ENCODE measurements around the gene DOCK11. TPM values are rescaled to one million over a fixed set of nuclear protein-coding genes. Genes with fewer than 3 reads are reported as not detected.

Gene DOCK11
- total RNA-seq, 1 donor from 2014 or later = 14.0 TPM

GRCh38 chrX:118508635-118509034 lies 13.0 kb downstream of the DOCK11 start:
- Mint-ChIP-seq H3K36me3 (no peaks in the 10 kb centered on the region), H3K27ac (no peak overlapping the region), H3K4me1 (ENCODE audit: unreplicated experiment) (no peaks in the 10 kb centered on the region), H3K27me3 (no peaks in the 10 kb centered on the region), H3K9me3 (peaks cover 9% of the 10 kb centered on the region), H3K4me3 (no peak overlapping the region)
- no peak for DNase-seq (ENCODE audit: extremely low spot score, unreplicated experiment)
- no peak for TF ChIP-seq CTCF (conservative IDR thresholded peaks at IDR 0.05)

- no peak for DNase-seq (ENCODE audit: extremely low spot score, unreplicated experiment)
- TF ChIP-seq CTCF (conservative IDR thresholded peaks at IDR 0.05) = no peak
- Mint-ChIP-seq H3K9me3 (peaks cover 17% of the 10 kb centered on the region), H3K4me3 (no peak overlapping the region), H3K27me3 (no peaks in the 10 kb centered on the region), H3K27ac (no peak overlapping the region), H3K4me1 (ENCODE audit: unreplicated experiment) (no peaks in the 10 kb centered on the region), H3K36me3 (no peaks in the 10 kb centered on the region)
Measured at GRCh38 chrX:118510111-118510510, 14.5 kb downstream of the DOCK11 start.

- no peaks in the 10 kb centered on the region for H3K36me3 Mint-ChIP-seq
- TF ChIP-seq CTCF (conservative IDR thresholded peaks at IDR 0.05) = no peak
- no peaks in the 10 kb centered on the region for H3K27me3 Mint-ChIP-seq
- no peak overlapping the region for H3K27ac Mint-ChIP-seq
- H3K4me3 Mint-ChIP-seq = no peak overlapping the region
- no peak for DNase-seq (ENCODE audit: extremely low spot score, unreplicated experiment)
- peaks cover 17% of the 10 kb centered on the region for H3K9me3 Mint-ChIP-seq
- H3K4me1 Mint-ChIP-seq (ENCODE audit: unreplicated experiment) = no peaks in the 10 kb centered on the region
Measured at GRCh38 chrX:118513120-118513898, 17.7 kb downstream of the DOCK11 start.

GRCh38 chrX:118519411-118520215 lies 24.0 kb downstream of the DOCK11 start:
- no peak overlapping the region for H3K27ac Mint-ChIP-seq
- no peak for TF ChIP-seq CTCF (conservative IDR thresholded peaks at IDR 0.05)
- peaks cover 2% of the 10 kb centered on the region for H3K9me3 Mint-ChIP-seq
- H3K27me3 Mint-ChIP-seq = no peaks in the 10 kb centered on the region
- no peaks in the 10 kb centered on the region for H3K4me1 Mint-ChIP-seq (ENCODE audit: unreplicated experiment)
- H3K4me3 Mint-ChIP-seq = no peak overlapping the region
- H3K36me3 Mint-ChIP-seq = no peaks in the 10 kb centered on the region
- DNase-seq (ENCODE audit: extremely low spot score, unreplicated experiment) = no peak

- Mint-ChIP-seq H3K36me3 (no peaks in the 10 kb centered on the region), H3K27ac (no peak overlapping the region), H3K4me3 (no peak overlapping the region), H3K27me3 (no peaks in the 10 kb centered on the region), H3K4me1 (ENCODE audit: unreplicated experiment) (no peaks in the 10 kb centered on the region), H3K9me3 (no peaks in the 10 kb centered on the region)
- TF ChIP-seq CTCF (conservative IDR thresholded peaks at IDR 0.05) = no peak
- no peak for DNase-seq (ENCODE audit: extremely low spot score, unreplicated experiment)
Measured at GRCh38 chrX:118520216-118521206, 24.9 kb downstream of the DOCK11 start.
